Effector CD8-positive, alpha-beta T cell (primary cell): Measurements from ENCODE around the gene HAP1.
"Not testable (repeated sequence)": the region's sequence is repeated elsewhere in the genome, so short reads cannot be mapped to it uniquely, and the experiment has no call there.

Experiments
- DNase-seq: peaks from one replicate; lab custom pipeline; 2025; lab: John Stamatoyannopoulos, UW

Gene HAP1

DNA sequence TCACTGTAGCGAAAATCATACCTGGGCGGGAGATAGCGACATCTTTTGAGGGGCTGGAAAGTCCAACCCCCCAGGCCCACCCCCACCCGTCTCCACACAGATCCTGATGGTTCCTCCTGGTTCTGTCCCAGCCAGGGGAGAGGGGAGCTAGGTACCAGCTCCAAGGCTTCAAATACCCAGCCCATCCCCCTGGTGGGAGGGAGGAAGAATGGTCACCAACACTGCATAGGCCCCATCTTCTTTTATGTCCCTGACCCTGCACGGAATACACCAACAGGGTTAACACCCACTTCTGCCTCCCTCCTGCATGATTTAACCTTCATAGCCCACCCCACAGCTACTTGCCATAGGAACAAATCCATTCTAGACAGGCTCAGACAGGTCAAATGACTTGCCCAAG, 9.3 kb downstream of the HAP1 start:
- no peak for DNase-seq

DNA sequence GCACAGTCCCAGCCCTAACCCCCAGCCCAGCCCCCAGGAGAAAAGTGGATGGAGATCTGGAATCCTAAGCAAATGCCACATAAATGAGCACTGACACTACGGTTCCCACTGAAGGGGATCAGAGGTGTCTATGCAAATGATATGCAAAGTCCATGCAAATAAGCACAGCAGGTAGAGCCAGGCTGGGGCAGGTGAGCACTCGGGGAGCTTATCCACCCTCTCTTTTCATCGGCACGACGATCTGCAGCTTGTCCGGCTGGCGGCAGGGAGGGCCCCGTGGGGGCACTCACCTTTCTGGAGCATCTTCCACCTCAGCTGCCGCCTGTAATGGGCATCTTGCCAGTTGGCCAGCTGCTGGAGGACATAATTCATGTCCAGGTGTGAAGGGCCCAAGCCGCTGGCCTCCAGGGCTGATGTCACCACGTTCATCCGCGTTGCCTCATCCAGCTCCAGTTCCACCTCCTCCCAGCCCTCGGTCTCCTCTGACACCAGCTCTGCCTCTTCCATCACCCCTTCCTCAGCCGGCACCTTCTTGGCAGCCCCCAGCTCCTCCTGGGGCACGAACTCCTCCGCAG, 9.9 kb downstream of the HAP1 start:
- DNase-seq = no peak

DNA sequence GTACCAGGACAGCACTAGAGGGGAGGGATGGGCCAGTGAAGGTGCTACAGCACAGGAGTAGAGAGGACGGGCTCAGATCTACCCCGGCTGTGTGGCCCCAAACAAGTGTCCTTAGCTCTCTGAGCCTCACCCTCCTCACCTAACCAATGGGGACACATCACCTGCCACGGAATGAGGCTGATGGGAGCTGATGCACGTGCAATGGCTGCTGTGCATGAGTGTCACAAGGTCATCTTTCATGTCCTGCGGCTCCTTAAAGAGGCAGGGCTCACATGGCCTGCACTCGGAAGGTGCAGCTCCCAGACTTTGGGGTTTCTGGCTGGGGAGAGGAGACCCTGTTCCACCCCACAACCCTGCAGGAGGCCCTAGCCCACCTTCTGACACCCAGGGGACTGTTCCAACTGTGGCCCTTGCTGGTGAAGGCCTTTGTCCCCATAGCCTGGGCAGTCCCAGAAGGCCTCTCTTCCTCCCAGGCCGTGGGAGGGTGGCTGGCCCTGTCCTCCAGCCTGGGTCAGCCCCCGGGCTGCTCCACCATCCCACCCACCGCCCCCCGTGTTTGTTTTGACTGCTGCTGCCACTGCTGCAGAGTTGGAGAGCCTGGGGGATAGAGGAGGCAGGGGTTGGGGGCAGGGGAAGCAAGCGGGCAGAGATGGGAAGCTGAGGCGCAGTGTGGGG, 10.5 kb downstream of the HAP1 start:
- no peak for DNase-seq

DNA sequence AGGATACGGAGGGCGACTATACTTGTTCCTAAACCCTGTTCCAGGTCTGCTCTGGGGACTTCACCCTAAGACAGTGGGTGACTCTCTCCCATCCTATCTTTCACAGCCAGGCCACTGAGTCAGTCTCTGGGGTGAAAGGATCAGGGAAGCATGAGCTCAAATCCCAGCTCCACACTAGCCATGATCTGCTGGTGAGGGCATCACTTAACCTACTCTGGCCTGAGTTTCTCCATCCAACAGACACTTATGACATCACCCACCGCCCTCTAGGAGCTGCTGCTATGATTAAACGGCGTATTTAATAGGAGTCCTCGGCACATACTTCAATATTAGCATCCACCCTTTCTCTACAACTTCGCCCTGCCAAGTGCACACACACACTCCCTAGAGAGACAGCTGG, 12.2 kb downstream of the HAP1 start:
- DNase-seq = no peak

DNA sequence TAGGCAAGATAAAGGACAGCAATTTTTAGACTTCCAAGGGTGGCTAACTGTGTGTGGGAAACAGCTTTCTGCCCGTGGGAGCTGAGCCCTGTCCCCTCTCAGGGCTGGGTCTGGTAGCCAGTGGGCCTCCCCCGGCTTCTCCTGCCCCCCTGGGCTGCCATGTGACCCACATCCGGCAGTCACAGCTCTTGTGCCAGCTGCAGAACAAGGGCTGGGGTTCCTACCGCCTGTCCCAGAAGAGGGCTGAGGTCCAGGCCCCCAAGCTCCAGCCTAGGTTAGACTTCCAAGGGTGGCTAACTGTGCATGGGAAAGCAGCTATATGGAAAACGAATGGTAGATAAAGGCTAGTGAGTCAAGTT, 16.2 kb downstream of the HAP1 start:
- no peak for DNase-seq

DNA sequence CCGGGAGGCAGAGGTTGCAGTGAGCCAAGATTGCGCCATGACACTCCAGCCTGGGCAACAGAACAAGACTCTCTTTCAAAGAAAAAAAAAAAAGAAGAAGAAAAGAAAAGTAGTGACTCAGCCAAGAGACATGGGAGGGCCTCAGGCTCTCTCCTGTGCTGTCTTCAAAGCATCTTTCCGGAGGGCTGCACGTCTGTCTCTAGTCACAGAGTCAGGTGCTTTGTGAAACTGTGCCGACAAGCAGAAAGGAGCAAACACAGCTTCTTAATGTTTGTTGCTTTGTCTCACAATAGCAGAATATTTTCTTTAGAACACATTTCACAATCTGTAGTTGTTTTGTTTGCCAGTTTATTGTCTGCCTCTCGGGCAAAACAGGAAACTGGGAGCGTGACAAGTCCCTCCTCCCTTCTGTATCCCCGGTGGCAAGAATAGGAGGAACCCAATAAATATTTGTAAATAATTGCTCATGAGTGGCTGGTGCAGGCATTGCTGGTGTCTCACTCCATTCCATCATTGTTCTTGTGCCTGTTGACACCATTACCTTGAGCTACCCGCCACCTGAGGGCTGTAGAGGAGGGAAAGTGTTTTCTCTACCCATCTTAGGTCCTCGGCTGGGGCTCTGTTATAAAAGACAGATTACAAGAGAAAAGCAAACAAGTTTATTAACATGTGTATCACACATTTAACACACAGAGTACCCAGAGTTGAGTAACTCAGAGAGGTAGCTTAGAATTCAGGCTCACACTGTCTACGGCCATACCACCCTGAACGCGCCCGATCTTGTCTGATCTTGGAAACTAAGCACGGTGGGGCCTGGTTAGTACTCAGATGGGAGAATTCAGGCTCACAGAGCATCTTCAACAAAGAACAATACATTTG, 16.8 kb downstream of the HAP1 start:
- DNase-seq = no peak

DNA sequence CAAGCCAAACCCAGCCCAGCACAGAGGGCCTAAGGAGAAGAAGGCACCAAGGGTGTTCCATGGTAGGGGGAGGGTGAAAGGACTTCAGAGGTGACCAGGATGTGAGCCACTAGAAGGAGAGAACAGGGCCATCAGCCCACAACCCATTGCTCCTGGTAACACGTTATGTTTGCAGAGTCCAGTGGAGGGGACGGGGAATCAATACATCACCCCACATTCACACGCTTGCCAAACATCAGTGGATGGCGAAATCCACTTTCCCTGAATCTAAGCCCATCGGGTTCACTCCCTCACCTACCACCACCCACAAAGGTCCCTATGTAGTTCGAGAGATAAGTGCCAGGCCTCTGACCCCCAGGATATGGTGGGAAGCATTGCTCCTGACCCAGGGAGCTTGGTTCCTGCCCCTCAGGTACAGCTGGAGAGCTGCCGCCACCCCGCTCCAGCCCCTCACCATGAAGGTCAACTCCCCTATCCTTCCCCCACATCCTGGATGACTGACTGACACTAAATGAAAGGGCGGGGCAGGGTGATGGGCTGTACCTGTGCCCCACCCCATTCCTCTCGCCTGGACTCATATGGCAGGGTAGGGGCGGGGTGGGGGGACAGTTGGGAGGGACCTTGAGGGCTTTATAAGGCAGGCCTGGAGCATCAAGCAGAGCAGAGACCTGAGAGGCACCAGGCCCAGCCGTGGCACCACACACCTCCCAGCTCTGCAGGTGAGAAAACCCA, 22.6 kb downstream of the HAP1 start, which contains the start of gene GAST:
GAST (plus strand) TSS at position 663 of the 732 bp plus-strand sequence. CDS start 3,106 bp downstream, outside the sequence.
- DNase-seq = no peak

DNA sequence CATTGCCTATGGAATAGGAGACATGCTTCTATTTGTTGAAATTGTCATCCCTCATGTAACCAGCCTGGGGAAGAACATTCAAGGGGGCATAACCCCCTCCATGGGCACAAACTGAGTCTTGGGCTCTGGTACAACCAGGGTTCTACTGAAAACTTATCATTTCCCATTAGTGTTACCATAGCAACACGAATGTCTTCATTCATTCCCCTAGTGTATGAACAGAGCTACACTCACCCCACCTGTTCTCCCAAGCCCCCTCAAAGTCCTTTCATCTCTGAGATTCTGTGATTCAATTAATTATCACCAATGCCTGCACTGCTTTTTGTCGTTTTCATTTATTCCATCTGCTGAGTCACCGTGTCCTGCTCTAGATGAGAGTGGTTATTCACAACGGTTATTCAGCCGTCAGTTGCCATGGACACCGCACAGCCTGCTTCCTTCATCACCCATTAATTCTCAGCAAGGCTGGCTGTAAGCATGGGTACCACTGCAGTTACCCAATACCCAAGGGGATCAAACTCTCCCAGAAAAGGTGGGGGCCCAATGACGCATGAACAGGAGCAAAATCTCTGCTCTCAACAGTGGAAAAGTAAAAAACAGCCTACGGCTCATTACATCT, 23.9 kb downstream of the HAP1 start:
- no peak for DNase-seq

DNA sequence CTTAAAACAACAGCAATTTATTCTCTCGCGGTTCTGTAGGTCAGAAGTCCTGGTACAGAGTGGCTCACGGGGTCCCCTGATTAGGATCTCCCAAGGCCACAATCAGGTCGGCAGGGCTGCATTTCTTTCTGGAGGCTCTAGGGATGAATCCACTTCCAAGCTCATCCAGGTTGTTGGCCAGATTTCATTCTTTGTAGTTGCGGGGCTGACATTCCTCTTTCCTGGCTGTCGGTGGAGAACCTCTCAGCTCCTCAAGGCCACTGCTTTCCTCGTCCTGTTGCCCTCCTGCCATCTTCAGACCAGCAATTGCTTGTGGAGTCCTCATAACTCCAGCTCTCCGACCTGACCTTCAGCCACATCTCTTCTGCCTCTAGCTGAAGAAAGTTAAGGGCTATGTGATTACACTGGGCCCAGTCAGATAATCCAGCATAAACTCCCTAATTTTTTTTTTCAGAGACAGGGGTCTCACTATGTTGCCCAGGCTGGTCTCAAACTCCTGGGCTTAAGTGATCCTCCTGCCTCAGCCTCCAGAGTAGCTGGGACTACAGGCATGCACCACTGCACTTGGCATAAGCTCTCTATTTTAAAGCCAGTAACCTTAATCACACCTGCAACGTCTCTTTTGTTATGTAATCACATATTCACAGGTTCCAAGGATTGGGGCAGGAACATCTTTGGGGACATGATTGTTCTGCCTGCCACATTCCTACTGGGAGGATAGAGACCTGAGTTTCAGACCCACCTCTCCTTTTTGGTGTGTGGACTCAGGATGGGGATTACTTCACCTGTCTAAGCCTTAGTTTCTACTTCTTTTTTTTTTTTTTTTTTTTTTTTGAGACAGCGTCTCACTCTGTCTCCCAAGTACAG, 26.4 kb downstream of the HAP1 start:
- no peak for DNase-seq

DNA sequence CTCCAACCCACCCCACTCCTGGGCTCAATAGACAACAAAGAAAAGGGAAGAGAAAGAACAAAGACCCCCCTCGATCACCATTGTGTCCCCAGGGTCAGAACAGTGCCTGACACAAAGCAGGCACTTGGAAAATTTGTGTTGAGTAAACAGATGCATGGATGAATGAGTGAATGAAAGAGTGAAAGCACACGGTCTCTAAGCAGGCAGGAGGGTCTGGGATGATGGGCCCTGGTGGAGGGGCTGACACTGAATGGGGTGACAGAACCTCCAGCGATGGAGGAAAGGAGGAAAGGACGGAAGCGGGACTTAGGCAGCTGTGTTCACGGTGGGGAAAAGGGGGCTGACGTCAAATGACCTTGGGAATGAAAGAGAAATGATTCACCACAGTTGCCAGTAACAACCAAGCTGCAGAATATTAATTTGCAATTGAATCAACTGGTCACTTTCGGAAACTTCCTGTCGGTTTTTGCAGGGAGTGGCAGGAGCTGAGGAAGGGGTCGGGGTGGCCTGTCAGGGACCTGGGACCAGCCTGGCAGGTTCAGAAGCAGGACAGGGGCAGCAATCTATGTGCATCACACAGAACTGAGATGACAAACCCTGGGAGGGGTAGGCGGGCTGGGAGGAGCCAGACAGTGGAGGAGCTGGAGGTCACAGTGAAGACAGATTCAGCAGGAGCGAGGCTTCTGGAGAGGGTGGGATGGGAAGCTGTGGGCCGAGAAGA, 29.0 kb downstream of the HAP1 start:
- DNase-seq = no peak

DNA sequence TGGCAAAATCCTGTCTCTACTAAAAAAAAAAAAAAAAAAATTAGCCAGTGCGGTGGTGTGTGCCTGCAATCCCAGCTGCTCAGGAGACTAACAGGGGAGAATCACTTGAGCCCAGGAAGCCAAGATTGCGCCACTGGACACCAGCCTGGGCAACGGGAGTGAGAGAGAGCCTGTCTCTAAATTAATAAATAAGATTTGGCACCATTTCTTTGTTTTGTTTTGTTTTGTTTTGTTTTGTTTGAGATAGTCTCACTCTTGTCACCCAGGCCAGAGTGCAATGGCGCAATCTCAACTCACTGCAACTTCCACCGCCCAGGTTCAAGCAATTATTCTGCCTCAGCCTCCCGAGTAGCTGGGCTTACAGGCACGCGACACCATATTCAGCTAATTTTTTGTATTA, 31.7 kb downstream of the HAP1 start:
- DNase-seq = no peak

DNA sequence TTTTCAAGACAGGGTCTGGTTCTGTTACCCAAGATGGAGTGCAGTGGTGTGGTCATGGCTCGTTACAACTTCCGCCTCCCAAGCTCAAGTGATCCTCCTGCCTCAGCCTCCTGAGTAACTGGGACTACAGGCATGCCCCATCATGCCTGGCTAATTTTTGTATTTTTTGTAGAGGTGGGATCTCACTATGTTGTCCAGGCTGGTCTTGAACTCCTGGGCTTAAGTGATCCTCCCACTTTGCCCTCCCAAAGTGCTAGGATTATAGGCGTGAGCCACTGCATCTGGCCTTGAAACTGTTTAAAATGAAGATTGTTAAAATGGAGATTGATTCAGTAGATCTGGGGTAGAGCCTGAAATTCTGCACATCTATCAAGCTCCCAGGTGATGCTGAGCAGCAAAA, 33.6 kb downstream of the HAP1 start:
- not testable (repeated sequence) for DNase-seq

DNA sequence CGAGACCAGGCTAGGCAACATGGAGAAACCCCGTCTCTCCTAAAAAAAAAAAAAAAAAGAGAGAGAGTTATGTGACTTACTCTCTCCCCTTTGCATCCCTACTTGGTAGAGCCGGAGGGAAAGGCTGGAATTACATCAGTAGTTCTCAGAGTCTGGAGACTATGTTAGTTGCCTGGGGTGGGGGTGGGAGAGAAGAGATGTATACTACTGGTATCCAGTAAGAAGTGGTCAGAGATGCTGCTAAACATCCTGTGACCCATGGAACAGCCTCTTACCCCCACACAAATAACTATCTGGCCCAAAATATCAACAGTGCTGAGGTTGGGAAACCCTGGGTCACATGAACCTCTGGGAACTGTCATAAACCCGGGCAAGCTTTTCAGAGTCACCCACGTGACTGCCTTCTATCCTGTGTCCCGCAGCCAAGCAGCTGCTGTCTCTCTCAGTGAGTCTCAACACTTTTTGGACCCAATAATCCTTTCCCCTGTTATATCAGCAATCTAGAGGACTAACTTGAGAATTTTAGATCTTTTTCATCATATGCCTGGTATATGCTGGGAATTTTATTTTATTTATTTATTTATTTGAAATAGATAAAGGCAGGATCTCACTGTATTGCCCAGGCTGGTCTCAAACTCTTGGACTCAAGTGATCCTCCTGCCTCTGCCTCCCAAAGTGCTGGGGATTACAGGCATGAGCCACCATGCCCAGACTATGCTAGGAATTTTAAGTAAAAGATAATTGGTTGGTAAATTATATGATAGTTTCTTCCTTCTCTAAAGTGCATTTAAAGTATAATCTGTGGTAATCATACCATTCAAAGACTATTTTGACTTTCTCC, 37.1 kb downstream of the HAP1 start:
- no peak for DNase-seq

DNA sequence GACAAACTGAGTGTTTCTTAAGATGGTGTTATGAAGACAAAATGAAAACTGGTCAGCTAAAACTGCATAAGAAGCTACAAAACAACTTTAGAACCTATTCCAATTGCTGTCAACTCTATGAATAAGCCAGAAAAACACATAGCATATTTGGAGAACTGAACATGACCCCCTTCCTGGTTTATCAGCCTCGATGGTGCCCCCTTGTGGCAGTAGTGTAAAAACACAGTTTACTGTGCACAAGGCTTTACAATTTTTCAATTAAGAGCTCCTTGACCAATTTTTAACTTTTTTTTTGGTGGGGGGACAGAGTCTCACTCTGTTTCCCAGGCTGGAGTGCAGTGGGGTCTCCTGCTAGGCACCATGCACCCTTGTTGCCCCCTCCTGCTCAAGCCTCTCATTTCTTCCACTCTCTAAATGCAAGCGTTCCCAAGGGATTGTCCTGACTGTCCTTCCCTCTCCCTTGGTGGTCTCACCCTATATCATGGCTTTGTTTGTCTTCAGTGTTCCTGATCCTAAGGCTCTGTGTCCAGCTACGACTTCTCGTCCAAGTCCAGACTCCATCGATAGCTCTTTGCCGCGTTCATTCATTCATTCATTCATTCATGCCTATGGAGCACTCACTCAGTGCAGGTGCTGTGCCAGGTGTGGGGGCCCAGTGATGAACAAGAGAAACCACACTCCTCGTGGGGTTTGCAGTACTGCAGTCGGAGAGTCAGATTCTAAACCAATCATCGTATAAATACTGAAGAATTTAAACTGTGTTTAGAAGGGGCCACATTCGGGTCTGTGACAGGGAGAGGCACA, 38.3 kb downstream of the HAP1 start:
- DNase-seq = peak; percentile 73

DNA sequence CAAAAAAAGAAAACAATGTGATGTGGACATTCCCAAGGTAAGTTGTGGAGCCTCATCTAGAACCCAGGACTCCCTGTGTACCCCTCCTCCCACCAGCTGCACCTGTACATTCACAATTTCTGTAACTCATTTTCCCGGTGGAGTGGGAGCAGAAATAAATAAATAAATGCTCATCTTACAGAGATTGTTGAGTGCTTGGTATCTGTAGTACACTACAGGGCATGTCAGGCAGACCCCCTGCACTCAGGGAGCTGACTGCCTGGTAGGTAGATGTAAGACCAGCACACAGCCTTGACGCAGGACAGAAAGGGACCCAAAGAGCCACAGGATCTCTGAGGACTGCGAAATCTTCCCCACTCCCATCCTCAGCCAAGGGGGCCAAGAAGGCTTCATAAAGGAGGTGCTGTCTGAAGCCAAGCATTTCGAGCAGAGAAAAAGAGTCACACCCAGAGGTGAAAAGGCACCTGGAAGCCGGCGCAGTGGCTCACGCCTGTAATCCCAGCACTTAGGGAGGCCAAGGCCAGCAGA, 39.2 kb downstream of the HAP1 start:
- no peak for DNase-seq

DNA sequence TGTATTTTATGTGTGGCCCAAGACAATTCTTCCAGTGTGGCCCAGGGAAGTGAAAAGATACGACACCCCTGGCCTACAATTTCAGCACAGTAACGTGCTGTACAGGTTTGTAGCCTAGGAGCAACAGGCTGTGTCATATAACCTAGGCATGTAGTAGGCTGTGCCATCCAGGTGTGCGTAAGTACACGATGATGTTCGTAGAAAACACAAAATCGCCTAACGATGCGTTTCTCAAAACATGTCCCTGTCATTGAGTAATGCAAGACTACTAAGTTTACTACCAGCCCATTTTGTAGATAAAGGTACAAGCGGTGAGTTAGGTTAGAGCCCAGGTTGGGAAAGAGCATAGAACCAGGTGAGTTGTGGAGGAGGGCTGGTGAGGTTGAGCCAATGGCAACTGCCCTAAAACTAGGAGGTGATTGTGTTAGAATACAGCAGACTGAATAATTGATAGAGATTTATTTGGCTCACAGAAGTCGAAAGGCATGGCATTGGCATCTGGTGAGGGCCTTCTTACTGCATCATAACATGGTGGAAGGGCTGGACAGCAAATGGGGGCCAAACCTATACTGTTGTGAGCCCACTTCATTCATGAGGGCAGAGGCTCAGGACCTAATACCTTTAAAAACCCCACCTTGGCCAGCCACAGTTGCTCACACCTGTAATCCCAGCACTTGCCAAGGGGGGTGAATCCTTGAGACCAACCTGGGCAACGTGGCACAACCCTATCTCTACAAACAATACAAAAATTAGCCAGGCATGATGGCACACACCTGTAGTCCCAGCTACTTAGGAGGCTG, 41.5 kb downstream of the HAP1 start:
- DNase-seq = no peak

DNA sequence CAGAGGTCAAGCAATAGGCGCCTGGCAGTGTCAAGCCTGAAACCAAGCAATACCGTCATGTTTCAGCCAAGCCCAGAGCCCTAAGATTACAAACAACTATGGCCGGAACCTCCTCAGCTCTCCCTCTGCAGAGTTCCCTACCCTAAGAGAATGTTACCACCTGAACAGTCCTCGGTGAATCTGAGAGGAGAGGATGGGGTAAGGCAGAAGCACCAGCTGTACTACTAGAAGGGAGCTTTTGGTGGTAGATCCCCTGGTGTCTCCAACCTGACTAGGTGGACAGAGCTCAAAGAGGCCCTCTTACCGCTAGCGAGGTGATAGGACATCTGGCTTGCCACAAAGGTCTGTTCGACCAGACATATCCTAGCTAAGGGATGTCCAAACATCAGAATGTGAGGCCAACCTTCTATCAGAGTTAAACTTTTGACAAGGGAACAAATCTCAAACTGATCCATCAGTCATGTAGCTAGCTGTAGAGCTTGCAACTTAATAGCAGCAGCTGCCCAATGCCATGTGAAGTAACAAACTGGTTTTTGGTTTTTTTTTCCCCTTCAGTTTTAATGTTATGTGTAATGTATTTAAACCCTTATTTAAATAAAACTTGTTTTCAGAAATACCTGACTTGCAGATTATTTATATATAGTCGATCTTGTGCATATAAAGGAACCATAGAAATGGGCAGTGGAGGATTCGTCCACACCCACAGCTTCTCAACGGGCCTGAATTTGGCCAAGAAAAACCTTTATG, 43.2 kb downstream of the HAP1 start:
- DNase-seq = no peak
